ENCODE measurements around the gene PCNX3. TPM values are rescaled to one million over a fixed set of nuclear protein-coding genes. Genes with fewer than 3 reads are reported as not detected.

Gene PCNX3
- total and polyA plus RNA-seq, 2 of the 13 experiments (the other 11 are each of a cell fraction or from before 2014, with no cell fraction given) = 16.2 to 23.0 TPM

DNA sequence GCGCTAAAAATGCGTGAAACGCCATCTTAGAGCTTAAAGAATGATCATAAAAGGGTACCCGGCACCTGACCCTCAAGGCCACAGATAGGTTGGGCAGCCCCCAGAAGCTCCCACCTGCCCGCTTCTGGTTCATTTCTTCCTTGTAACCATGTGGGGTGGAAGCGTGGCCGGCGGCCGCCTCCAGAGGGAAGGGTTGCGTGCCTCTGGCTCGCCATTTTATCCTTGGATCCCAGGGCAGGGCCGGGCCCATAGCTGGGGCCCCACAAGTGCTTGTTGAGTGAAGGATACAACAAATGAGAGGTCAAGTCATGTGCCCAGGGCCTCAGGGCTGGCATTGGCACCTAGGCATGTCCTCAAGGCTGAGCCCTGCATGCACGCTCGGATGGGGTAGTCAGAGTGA is 5.9 kb downstream of the PCNX3 start:
- in situ Hi-C loops (cut with HindIII; ENCODE audit: extremely low pct_ligation_motif_present, low pct_unique_long_range_greater_than_20kb) (no loop called here), intact Hi-C loops (cut with micrococcal nuclease; ENCODE audit: unreplicated experiment) (no loop called here)
- Histone ChIP-seq H3K9me3 (ENCODE audit: low read length) (no peaks in the 10 kb centered on the region), H3K4me1 (ENCODE audit: insufficient read depth, low read length) (peaks cover 20% of the 10 kb centered on the region), H4K20me1 (ENCODE audit: insufficient read depth, low read length) (0 out of 2 replicates have a peak, but pooled peaks cover under 1% of the 10 kb centered on the region), H3K36me3 (replicated peaks in 1 of 2; ENCODE audit: control insufficient read depth in 1 of 2, insufficient read depth in 2 of 2, low read length in 2 of 2) (peaks cover 25 to 68% of the 10 kb centered on the region in 2 experiments; a peak in 4 of 5 replicates), H2AFZ (ENCODE audit: low read length) (no peak overlapping the region), H3K27ac (ENCODE audit: extremely low read length, insufficient read depth, low read length) (no peak overlapping the region), H3K4me2 (ENCODE audit: low read depth, low read length) (no peak overlapping the region), H3K4me3 (replicated peaks in 1 of 3; ENCODE audit: insufficient read depth in 1 of 3, low read depth in 2 of 3, low read length in 3 of 3) (no peak overlapping the region), H3K27me3 (ENCODE audit: control insufficient read depth in 1 of 2, insufficient read depth in 2 of 2, low read length in 2 of 2) (no peaks in the 10 kb centered on the region), H3K79me2 (ENCODE audit: insufficient read depth, low read length) (peaks cover 14% of the 10 kb centered on the region), H3K9ac (ENCODE audit: insufficient read depth, low read depth, low read length) (no peak overlapping the region)
- no peak for DNase-seq (ENCODE audit: low spot score)
- WGBS (ENCODE audit: low lambda C conversion rate) = 98% methylated on average over 11 of the region's 14 CpGs
- BruUV-seq (replicated peaks) = no TSS peak
- FAIRE-seq = no peak
- TF ChIP-seq AGO2 (optimal IDR thresholded peaks at IDR 0.05; ENCODE audit: low read depth, low read length) (peak; percentile 19), PCBP2 (optimal IDR thresholded peaks at IDR 0.05; ENCODE audit: low read depth, low read length, poor library complexity, severe bottlenecking) (no peak), ZNF264 (CRISPR knock-in tag; IDR thresholded peaks at IDR 0.05) (no peak), CCAR2 (optimal IDR thresholded peaks at IDR 0.05; ENCODE audit: low read depth, low read length) (no peak), DNMT3B (CRISPR knock-in tag; conservative IDR thresholded peaks at IDR 0.05) (no peak)
- ChIA-PET POLR2A (interaction anchor here (2.0 kb wide), 1 partner anchor 17 kb away, joined by 12 read pairs; the partner anchor contains the start of gene SIPA1), CTCF (ENCODE audit: low intra/inter-chr PET ratio, low total read pairs) (no interaction called here)
- no peak for ATAC-seq

DNA sequence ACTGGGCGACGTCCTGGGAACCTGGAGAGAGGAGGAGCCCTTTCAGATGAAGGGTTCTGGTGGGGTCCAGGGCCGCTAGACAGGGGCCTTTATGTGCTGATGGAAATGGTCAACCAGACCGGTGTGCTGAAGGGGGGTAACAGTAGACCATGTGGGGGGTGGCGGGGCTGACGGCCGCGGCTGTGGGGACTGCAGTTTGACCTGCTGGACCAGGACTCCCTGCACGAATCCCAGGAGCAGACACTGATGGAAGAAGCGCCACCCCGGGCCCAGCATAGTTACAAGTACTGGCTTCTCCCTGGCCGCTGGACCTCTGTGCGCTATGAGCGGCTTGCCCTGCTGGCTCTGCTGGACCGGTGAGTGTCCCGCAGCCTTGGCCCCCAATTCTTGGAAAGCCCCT is 6.4 kb downstream of the PCNX3 start:
- H3K9ac ChIP-seq (ENCODE audit: insufficient read depth, low read depth, low read length) = no peak overlapping the region
- no peak overlapping the region for H3K4me3 ChIP-seq (replicated peaks in 1 of 3; ENCODE audit: insufficient read depth in 1 of 3, low read depth in 2 of 3, low read length in 3 of 3)
- H3K4me2 ChIP-seq (ENCODE audit: low read depth, low read length) = no peak overlapping the region
- DNase-seq (ENCODE audit: low spot score) = no peak
- POLR2A ChIA-PET = no interaction called here
- no peaks in the 10 kb centered on the region for H3K9me3 ChIP-seq (ENCODE audit: low read length)
- H4K20me1 ChIP-seq (ENCODE audit: insufficient read depth, low read length) = no peaks in the 10 kb centered on the region
- TF ChIP-seq AGO2 (optimal IDR thresholded peaks at IDR 0.05; ENCODE audit: low read depth, low read length) (peak; percentile 37), MAZ (IDR thresholded peaks at IDR 0.05; ENCODE audit: borderline replicate concordance, low read depth, low read length) (no peak), MAZ (CRISPR knock-in tag; IDR thresholded peaks at IDR 0.05; ENCODE audit: low read depth) (no peak)
- H2AFZ ChIP-seq (ENCODE audit: low read length) = no peak overlapping the region
- no peak for ATAC-seq
- BruUV-seq (replicated peaks) = no TSS peak
- no peaks in the 10 kb centered on the region for H3K27me3 ChIP-seq (ENCODE audit: control insufficient read depth in 1 of 2, insufficient read depth in 2 of 2, low read length in 2 of 2)
- no peak overlapping the region for H3K27ac ChIP-seq (ENCODE audit: extremely low read length, insufficient read depth, low read length)
- in situ Hi-C loops (cut with HindIII; ENCODE audit: extremely low pct_ligation_motif_present, low pct_unique_long_range_greater_than_20kb) = no loop called here
- CTCF ChIA-PET (ENCODE audit: low intra/inter-chr PET ratio, low total read pairs) = no interaction called here
- peaks cover 31 to 73% of the 10 kb centered on the region in 2 experiments for H3K36me3 ChIP-seq (replicated peaks in 1 of 2; ENCODE audit: control insufficient read depth in 1 of 2, insufficient read depth in 2 of 2, low read length in 2 of 2)
- peaks cover 15% of the 10 kb centered on the region for H3K4me1 ChIP-seq (ENCODE audit: insufficient read depth, low read length)
- peaks cover 12% of the 10 kb centered on the region for H3K79me2 ChIP-seq (ENCODE audit: insufficient read depth, low read length)
- WGBS (ENCODE audit: low lambda C conversion rate) = 99% methylated on average over 6 of the region's 16 CpGs
- no peak for FAIRE-seq
- intact Hi-C loops (cut with micrococcal nuclease; ENCODE audit: unreplicated experiment) = no loop called here
